ENCODE data around the gene COL1A1.

COL1A1 gene

GRCh38 chr17:50135316-50136095 lies 65.9 kb downstream of the COL1A1 start:
- CTCF ChIA-PET, result interaction anchor here (0.8 to 9.0 kb wide), 5 partner anchors 11 to 34 kb away, joined by 3 to 98 read pairs (median 8); no protein-coding TSS in a partner anchor

DNA sequence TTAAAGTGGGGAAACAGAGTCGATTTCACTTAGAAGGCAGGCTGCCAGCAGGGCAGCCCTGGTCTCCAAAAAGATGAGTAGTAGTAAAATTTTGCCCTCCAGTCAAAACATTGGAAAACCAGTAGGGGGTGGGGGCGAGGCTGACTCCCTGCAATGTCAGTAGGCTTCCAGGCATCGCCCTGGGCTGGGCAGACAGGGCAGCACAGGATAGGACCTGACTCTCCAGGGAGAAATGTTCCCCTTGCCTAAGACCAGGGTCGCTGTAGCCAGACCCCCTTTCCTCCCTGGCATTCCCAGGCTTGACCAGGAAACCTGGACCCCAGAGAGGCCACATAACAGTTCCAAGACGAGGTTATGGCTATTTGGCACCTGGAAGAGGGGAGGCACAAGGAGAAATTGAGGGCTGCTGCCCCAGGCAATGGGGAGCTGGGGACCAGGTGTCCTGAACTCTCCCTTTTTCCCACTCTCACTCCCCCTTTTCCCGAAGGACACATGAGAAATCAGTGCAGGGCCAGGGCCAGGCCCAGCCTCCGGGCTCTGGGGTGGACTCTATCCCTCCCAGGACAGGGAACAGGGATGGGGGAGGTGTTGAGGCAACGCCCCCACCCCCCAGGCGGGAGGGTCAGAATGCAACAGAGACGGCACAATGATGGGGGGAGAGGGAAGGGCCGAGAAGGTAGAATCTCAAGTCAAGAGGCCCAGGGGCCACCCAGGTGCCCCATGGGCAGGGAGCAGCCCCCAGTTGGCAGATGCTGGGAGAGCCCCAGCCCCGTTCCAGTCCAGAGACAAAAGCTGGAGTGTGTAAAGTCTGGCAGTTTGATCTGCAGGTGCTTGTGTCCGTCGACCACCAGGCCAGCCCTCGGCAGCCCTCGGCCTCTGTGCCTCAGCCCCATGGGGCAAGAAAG lies 67.0 kb downstream of the COL1A1 start:
- POLR2A ChIA-PET, result no interaction called here
- H3K9me3 ChIP-seq (ENCODE audit: control extremely low read depth in 1 of 5, control insufficient read depth in 4 of 5, insufficient read depth in 2 of 5, low read depth in 1 of 5, low read length in 4 of 5), result no peaks in the 10 kb centered on the region
- H3K4me3 ChIP-seq (ENCODE audit: control insufficient read depth in 1 of 7, extremely low read depth in 1 of 7, insufficient read depth in 4 of 7, low read depth in 2 of 7, low read length in 6 of 7), result no peak overlapping the region
- 92% methylated on average over 12 of the region's 16 CpGs for WGBS (ENCODE audit: insufficient coverage)
- no peak for DNase-seq
- peaks cover 0 to 18% (median 14%) of the 10 kb centered on the region in 4 experiments for H3K4me1 ChIP-seq (ENCODE audit: control extremely low read depth in 1 of 4, control insufficient read depth in 4 of 4, insufficient read depth in 4 of 4, low read length in 3 of 4)
- CTCF ChIA-PET, result interaction anchor here (3.0 to 9.0 kb wide), 2 partner anchors 18 to 27 kb away, joined by 25 to 98 read pairs; no protein-coding TSS in a partner anchor
- H3K27ac ChIP-seq (ENCODE audit: insufficient read depth in 1 of 2, low read depth in 1 of 2, low read length in 2 of 2, poor library complexity in 1 of 2, severe bottlenecking in 2 of 2), result no peak overlapping the region
- peaks cover 32 to 65% (median 46%) of the 10 kb centered on the region in 4 experiments for H3K36me3 ChIP-seq (ENCODE audit: control insufficient read depth in 4 of 4, insufficient read depth in 4 of 4, low read length in 3 of 4)
- peaks cover 0 to 10% (median 4%) of the 10 kb centered on the region in 5 experiments for H3K27me3 ChIP-seq (replicated peaks in 2 of 5; ENCODE audit: control insufficient read depth in 4 of 5, insufficient read depth in 5 of 5, low read length in 4 of 5)

More at GRCh38 chr17:50135316-50136095, 65.9 kb downstream of the COL1A1 start:
- Histone ChIP-seq H3K4me1 (ENCODE audit: control extremely low read depth in 1 of 4, control insufficient read depth in 4 of 4, insufficient read depth in 4 of 4, low read length in 3 of 4) (peaks cover 3 to 20% (median 19%) of the 10 kb centered on the region in 4 experiments), H3K27me3 (replicated peaks in 2 of 5; ENCODE audit: control insufficient read depth in 4 of 5, insufficient read depth in 5 of 5, low read length in 4 of 5) (peaks cover 0 to 7% (median 4%) of the 10 kb centered on the region in 5 experiments), H3K27ac (ENCODE audit: insufficient read depth in 1 of 2, low read depth in 1 of 2, low read length in 2 of 2, poor library complexity in 1 of 2, severe bottlenecking in 2 of 2) (no peak overlapping the region), H3K4me3 (ENCODE audit: control insufficient read depth in 1 of 7, extremely low read depth in 1 of 7, insufficient read depth in 4 of 7, low read depth in 2 of 7, low read length in 6 of 7) (no peak overlapping the region), H3K9me3 (ENCODE audit: control extremely low read depth in 1 of 5, control insufficient read depth in 4 of 5, insufficient read depth in 2 of 5, low read depth in 1 of 5, low read length in 4 of 5) (no peaks in the 10 kb centered on the region), H3K36me3 (ENCODE audit: control insufficient read depth in 4 of 4, insufficient read depth in 4 of 4, low read length in 3 of 4) (peaks cover 32 to 75% (median 49%) of the 10 kb centered on the region in 4 experiments)
- POLR2A ChIA-PET, result no interaction called here
- no peak for DNase-seq
- 92% methylated on average over 13 of the region's 16 CpGs for WGBS (ENCODE audit: insufficient coverage)

GRCh38 chr17:50133769-50134099 lies 67.7 kb downstream of the COL1A1 start:
- ChIA-PET POLR2A (no interaction called here), CTCF (no interaction called here)
- DNase-seq, result no peak
- Histone ChIP-seq H3K9me3 (ENCODE audit: control extremely low read depth in 1 of 5, control insufficient read depth in 4 of 5, insufficient read depth in 2 of 5, low read depth in 1 of 5, low read length in 4 of 5) (no peaks in the 10 kb centered on the region), H3K27ac (ENCODE audit: insufficient read depth in 1 of 2, low read depth in 1 of 2, low read length in 2 of 2, poor library complexity in 1 of 2, severe bottlenecking in 2 of 2) (no peak overlapping the region), H3K27me3 (replicated peaks in 2 of 5; ENCODE audit: control insufficient read depth in 4 of 5, insufficient read depth in 5 of 5, low read length in 4 of 5) (peaks cover 0 to 16% (median 4%) of the 10 kb centered on the region in 5 experiments), H3K4me1 (ENCODE audit: control extremely low read depth in 1 of 4, control insufficient read depth in 4 of 4, insufficient read depth in 4 of 4, low read length in 3 of 4) (peaks cover 0 to 19% (median 15%) of the 10 kb centered on the region in 4 experiments), H3K36me3 (ENCODE audit: control insufficient read depth in 4 of 4, insufficient read depth in 4 of 4, low read length in 3 of 4) (peaks cover 26 to 57% (median 39%) of the 10 kb centered on the region in 4 experiments), H3K4me3 (ENCODE audit: control insufficient read depth in 1 of 7, extremely low read depth in 1 of 7, insufficient read depth in 4 of 7, low read depth in 2 of 7, low read length in 6 of 7) (no peak overlapping the region)
- WGBS (ENCODE audit: insufficient coverage), result 90% methylated on average over 2 of the region's 16 CpGs

Data from common myeloid progenitor, CD34-positive (primary cell).